Adrenal gland (tissue), 5 donors: ENCODE data around the gene IQCN.

Experiments
- POLR2A ChIP-seq, 2 donors: fragments of 450-650 bp; IDR thresholded peaks; one replicate each; pipeline ENCODE4 v1.6.1; 2017; ENCODE audit warnings: antibody characterized with exemption in 2 of 2, mild to moderate bottlenecking in 2 of 2, moderate library complexity in 1 of 2
- TF ChIP-seq, protein P1 (sequence below), 6 experiments: fragments of 450-650 bp in 4 of 6; fragments of 200-600 bp in 2 of 6; sonication (generic) in 1 of 6; IDR thresholded peaks; 1 replicate in 5 of 6; 2 replicates in 1 of 6; pipeline versions ENCODE4 v1.5.1 to v1.8.0; 2016 to 2021; ENCODE audit warnings: antibody characterized with exemption in 6 of 6, mild to moderate bottlenecking in 2 of 6, moderate library complexity in 1 of 6
- donor health status: DM: no; HTN: no; CAD: no.

DNA sequence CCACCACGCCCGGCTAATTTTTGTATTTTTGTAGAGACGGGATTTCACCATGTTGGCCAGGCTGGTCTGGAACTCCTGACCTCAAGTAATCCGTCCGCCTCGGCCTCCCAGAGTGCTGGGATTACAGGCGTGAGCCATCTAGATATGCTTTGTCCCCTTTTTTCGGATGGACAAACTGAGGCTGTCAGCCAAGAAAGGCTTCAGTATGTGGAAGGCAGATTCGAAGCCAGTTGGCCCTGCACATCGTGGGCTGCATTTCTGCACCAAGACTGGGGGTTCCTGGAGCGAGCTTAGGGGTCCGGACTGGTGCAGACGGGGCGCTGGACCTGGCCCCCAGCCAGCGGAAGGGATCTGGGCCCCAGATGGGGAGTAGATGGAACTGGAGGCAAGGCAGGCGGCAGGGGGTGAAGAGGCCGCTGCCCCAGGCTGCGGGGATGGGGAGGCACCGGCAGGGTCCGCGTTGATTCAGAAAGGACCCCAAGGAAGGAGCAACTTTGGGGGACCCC is 16.8 kb upstream of the IQCN start:
- TF ChIP-seq, protein P1, sequence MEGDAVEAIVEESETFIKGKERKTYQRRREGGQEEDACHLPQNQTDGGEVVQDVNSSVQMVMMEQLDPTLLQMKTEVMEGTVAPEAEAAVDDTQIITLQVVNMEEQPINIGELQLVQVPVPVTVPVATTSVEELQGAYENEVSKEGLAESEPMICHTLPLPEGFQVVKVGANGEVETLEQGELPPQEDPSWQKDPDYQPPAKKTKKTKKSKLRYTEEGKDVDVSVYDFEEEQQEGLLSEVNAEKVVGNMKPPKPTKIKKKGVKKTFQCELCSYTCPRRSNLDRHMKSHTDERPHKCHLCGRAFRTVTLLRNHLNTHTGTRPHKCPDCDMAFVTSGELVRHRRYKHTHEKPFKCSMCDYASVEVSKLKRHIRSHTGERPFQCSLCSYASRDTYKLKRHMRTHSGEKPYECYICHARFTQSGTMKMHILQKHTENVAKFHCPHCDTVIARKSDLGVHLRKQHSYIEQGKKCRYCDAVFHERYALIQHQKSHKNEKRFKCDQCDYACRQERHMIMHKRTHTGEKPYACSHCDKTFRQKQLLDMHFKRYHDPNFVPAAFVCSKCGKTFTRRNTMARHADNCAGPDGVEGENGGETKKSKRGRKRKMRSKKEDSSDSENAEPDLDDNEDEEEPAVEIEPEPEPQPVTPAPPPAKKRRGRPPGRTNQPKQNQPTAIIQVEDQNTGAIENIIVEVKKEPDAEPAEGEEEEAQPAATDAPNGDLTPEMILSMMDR (IDR thresholded peaks at IDR 0.05), result no peak
- TF ChIP-seq POLR2A (IDR thresholded peaks at IDR 0.05), result no peak
